HEK293 (cell line): ENCODE measurements around the gene CNTLN.

Experiments used
- HOXA7 ChIP-seq: sonication (generic); formaldehyde crosslinking; IDR thresholded peaks from 2 replicates; pipeline ENCODE4 v1.8.1; 2022; ENCODE audit warnings: missing genetic modification reagents, borderline replicate concordance
- ZBTB1 ChIP-seq: fragments of 450-650 bp; formaldehyde crosslinking; IDR thresholded peaks from 2 replicates; pipeline ENCODE4 v1.5.1; 2016; ENCODE audit warnings: missing biosample characterization, missing genetic modification characterization
- ZNF138 ChIP-seq: fragments of 450-650 bp; formaldehyde crosslinking; IDR thresholded peaks from 2 replicates; pipeline ENCODE4 v1.5.1; 2016; ENCODE audit warnings: missing biosample characterization, missing genetic modification characterization, borderline replicate concordance
- ZNF19 ChIP-seq: fragments of 450-650 bp; formaldehyde crosslinking; IDR thresholded peaks from 2 replicates; pipeline ENCODE4; 2016; ENCODE audit warnings: missing biosample characterization, missing genetic modification characterization, low read depth
- ZNF23 ChIP-seq: fragments of 450-650 bp; formaldehyde crosslinking; IDR thresholded peaks from 2 replicates; pipeline ENCODE4 v1.5.1; 2016; ENCODE audit warnings: missing biosample characterization, missing genetic modification characterization, borderline replicate concordance
- ZNF362 ChIP-seq: fragments of 450-650 bp; formaldehyde crosslinking; IDR thresholded peaks from 2 replicates; pipeline ENCODE4 v1.5.1; 2016; ENCODE audit warnings: missing biosample characterization, missing genetic modification characterization

- TF ChIP-seq ZNF19 (tag by site-specific recombination): no peak
- TF ChIP-seq HOXA7 (CRISPR knock-in tag): no peak
- TF ChIP-seq ZNF138 (tag by site-specific recombination): no peak
- no peak for TF ChIP-seq ZBTB1 (tag by site-specific recombination)
- TF ChIP-seq ZNF362 (tag by site-specific recombination): no peak
- TF ChIP-seq ZNF23: no peak
Observed at GRCh38 chr9:17148324-17148723, 13.5 kb downstream of the CNTLN start.
